ENCODE results near the gene FFAR1.
A peak's percentile ranks its signal among the peaks of the same experiment; 100 is the strongest.

The FFAR1 gene

GRCh38 chr19:35314858-35315470 is 32.7 kb upstream of the FFAR1 start:
- no peak for TF ChIP-seq CTCF (IDR thresholded peaks at IDR 0.05; ENCODE audit: insufficient read depth, low read depth, low read length, missing control alignments)
- DNase-seq (ENCODE audit: low read depth): no peak
- no peak overlapping the region for H3K4me3 ChIP-seq (ENCODE audit: low read length)

GRCh38 chr19:35315883-35316282 is 31.8 kb upstream of the FFAR1 start:
- TF ChIP-seq CTCF (IDR thresholded peaks at IDR 0.05; ENCODE audit: insufficient read depth, low read depth, low read length, missing control alignments): no peak
- H3K4me3 ChIP-seq (ENCODE audit: low read length): no peak overlapping the region
- no peak for DNase-seq (ENCODE audit: low read depth)

- TF ChIP-seq CTCF (IDR thresholded peaks at IDR 0.05; ENCODE audit: insufficient read depth, low read depth, low read length, missing control alignments): no peak
- no peak overlapping the region for H3K4me3 ChIP-seq (ENCODE audit: low read length)
- DNase-seq (ENCODE audit: low read depth): no peak
Observed at GRCh38 chr19:35316560-35316959, 31.1 kb upstream of the FFAR1 start.

- no peak for TF ChIP-seq CTCF (IDR thresholded peaks at IDR 0.05; ENCODE audit: insufficient read depth, low read depth, low read length, missing control alignments)
- H3K4me3 ChIP-seq (ENCODE audit: low read length): no peak overlapping the region
- no peak for DNase-seq (ENCODE audit: low read depth)
Observed at GRCh38 chr19:35317464-35318043, 30.1 kb upstream of the FFAR1 start.

- DNase-seq (ENCODE audit: low read depth): peak; percentile 69
- no peak overlapping the region for H3K4me3 ChIP-seq (ENCODE audit: low read length)
- no peak for TF ChIP-seq CTCF (IDR thresholded peaks at IDR 0.05; ENCODE audit: insufficient read depth, low read depth, low read length, missing control alignments)
Observed at GRCh38 chr19:35318679-35319448, 28.8 kb upstream of the FFAR1 start.

GRCh38 chr19:35320065-35320713 is 27.5 kb upstream of the FFAR1 start:
- H3K4me3 ChIP-seq (ENCODE audit: low read length): no peak overlapping the region
- TF ChIP-seq CTCF (IDR thresholded peaks at IDR 0.05; ENCODE audit: insufficient read depth, low read depth, low read length, missing control alignments): no peak
- DNase-seq (ENCODE audit: low read depth): no peak
